ENCODE data around the gene LIX1L. TPM values are rescaled to one million over a fixed set of nuclear protein-coding genes. Genes with fewer than 3 reads are reported as not detected.

Gene LIX1L
- total RNA-seq, 1 donor from 2014 or later: 13.6 TPM

DNA sequence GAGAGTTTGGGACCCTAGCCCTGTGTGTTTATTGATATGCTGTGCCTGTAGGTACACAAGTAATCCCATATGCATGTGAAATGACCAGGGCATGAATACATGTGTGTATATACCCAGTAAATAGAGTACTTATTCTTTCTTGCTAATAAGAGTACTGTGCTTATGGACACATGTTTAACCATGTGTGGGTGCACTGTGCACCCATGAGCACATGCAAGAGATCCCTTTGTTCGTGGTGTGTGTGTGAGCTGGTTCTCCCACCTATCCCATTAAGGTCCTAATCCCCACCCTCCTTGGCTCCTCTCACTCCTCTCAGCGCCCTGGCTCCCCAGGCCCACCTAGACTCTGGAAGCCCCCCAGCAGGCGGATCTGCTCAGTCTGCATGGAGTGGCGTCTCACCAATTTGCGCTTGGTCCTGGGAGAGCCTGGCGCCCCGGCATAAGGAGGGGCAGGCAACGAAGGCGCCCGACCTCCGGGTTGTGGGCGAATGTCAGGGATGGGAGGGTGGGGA is 2.2 kb upstream of the LIX1L start:
- Histone ChIP-seq H3K27ac (no peak overlapping the region), H3K4me3 (peak overlapping the region; percentile 79), H3K9ac (no peak overlapping the region), H3F3A (ENCODE audit: low read depth) (peaks cover 26% of the 10 kb centered on the region), H3K27me3 (peaks cover 90% of the 10 kb centered on the region), H3K4me2 (peak overlapping the region; percentile 87), H4K20me1 (ENCODE audit: low read depth) (no peaks in the 10 kb centered on the region), H3K79me2 (ENCODE audit: low read depth) (no peaks in the 10 kb centered on the region), H2AFZ (replicated peaks) (peak overlapping the region; percentile 79), H3K36me3 (no peaks in the 10 kb centered on the region), H3K9me3 (ENCODE audit: low read depth) (no peaks in the 10 kb centered on the region), H3K4me1 (peaks cover 34% of the 10 kb centered on the region)
- H3K27me3 Mint-ChIP-seq (ENCODE audit: insufficient read depth, low read depth): peaks cover 22% of the 10 kb centered on the region
- peaks cover 71% of the 10 kb centered on the region for H3K4me1 Mint-ChIP-seq
- TF ChIP-seq EZH2 (IDR thresholded peaks at IDR 0.05) (no peak), EZH2phosphoT487 (IDR thresholded peaks at IDR 0.05) (peak; percentile 9)
- TF ChIP-seq, protein P1, sequence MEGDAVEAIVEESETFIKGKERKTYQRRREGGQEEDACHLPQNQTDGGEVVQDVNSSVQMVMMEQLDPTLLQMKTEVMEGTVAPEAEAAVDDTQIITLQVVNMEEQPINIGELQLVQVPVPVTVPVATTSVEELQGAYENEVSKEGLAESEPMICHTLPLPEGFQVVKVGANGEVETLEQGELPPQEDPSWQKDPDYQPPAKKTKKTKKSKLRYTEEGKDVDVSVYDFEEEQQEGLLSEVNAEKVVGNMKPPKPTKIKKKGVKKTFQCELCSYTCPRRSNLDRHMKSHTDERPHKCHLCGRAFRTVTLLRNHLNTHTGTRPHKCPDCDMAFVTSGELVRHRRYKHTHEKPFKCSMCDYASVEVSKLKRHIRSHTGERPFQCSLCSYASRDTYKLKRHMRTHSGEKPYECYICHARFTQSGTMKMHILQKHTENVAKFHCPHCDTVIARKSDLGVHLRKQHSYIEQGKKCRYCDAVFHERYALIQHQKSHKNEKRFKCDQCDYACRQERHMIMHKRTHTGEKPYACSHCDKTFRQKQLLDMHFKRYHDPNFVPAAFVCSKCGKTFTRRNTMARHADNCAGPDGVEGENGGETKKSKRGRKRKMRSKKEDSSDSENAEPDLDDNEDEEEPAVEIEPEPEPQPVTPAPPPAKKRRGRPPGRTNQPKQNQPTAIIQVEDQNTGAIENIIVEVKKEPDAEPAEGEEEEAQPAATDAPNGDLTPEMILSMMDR (IDR thresholded peaks at IDR 0.05): no peak
- H3K9me3 Mint-ChIP-seq: no peaks in the 10 kb centered on the region
- peak overlapping the region; percentile 96 for H3K4me3 Mint-ChIP-seq
- H3K27ac Mint-ChIP-seq: no peak overlapping the region
- DNase-seq (ENCODE audit: low spot score): no peak
- no peaks in the 10 kb centered on the region for H3K36me3 Mint-ChIP-seq

DNA sequence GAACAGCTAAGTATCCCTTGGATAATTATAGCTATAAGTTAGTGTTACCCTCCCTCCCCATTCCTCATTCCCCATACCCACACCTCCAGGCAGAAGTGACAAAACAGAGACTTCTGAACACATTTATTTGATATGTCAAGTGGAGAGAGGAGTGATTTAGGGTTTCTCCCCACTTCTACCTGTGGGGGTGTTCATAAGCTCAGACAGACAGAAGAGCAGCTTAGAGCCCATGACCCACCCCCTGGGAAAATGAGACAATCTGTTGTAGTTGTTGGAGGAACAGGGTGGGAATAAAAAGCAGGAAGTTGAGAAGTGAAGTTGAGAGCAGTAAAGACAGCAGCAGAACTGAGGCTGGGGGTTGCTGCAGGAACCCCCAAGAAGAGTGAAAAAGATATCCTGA is 1.5 kb upstream of the LIX1L start:
- no peak overlapping the region for H3K4me3 ChIP-seq
- no peaks in the 10 kb centered on the region for H3K9me3 Mint-ChIP-seq
- peaks cover 21% of the 10 kb centered on the region for H3K27me3 Mint-ChIP-seq (ENCODE audit: insufficient read depth, low read depth)
- peaks cover 33% of the 10 kb centered on the region for H3K4me1 ChIP-seq
- H3K9me3 ChIP-seq (ENCODE audit: low read depth): no peaks in the 10 kb centered on the region
- no peaks in the 10 kb centered on the region for H3K36me3 ChIP-seq
- no peak overlapping the region for H3K27ac ChIP-seq
- H3K4me3 Mint-ChIP-seq: peak overlapping the region; percentile 96
- no peaks in the 10 kb centered on the region for H4K20me1 ChIP-seq (ENCODE audit: low read depth)
- H3K79me2 ChIP-seq (ENCODE audit: low read depth): no peaks in the 10 kb centered on the region
- TF ChIP-seq, protein P1 (IDR thresholded peaks at IDR 0.05): no peak
- TF ChIP-seq EZH2 (IDR thresholded peaks at IDR 0.05): peak; percentile 13
- DNase-seq (ENCODE audit: low spot score): no peak
- H3K27ac Mint-ChIP-seq: no peak overlapping the region
- peaks cover 67% of the 10 kb centered on the region for H3K4me1 Mint-ChIP-seq
- H3K4me2 ChIP-seq: no peak overlapping the region
- peaks cover 89% of the 10 kb centered on the region for H3K27me3 ChIP-seq
- no peak overlapping the region for H3K9ac ChIP-seq
- H3F3A ChIP-seq (ENCODE audit: low read depth): peaks cover 26% of the 10 kb centered on the region
- no peaks in the 10 kb centered on the region for H3K36me3 Mint-ChIP-seq
- no peak overlapping the region for H2AFZ ChIP-seq (replicated peaks)

DNA sequence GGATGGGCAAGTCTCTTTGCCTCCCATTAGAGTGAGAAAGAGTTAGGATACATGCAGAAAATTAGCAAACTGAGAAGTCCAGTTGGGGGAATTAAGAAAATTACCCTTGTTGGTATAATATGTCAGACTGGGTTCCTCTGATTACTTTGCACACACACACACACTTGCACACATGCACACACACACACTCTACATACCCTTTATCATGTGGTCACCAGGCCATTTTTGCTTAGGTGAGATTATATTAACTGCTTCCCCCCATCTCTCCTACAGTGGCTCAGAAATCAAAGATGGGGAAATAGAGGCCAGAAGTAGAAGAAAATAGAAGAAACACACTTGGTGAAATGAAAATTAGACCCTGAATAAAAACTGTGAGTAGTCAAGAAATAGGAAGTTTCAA is 917 bp upstream of the LIX1L start:
- no peaks in the 10 kb centered on the region for H3K36me3 Mint-ChIP-seq
- H3K4me3 Mint-ChIP-seq: peak overlapping the region; percentile 91
- no peaks in the 10 kb centered on the region for H3K9me3 Mint-ChIP-seq
- Histone ChIP-seq H3K27ac (no peak overlapping the region), H3F3A (ENCODE audit: low read depth) (peaks cover 22% of the 10 kb centered on the region), H3K36me3 (no peaks in the 10 kb centered on the region), H3K9ac (no peak overlapping the region), H4K20me1 (ENCODE audit: low read depth) (no peaks in the 10 kb centered on the region), H3K9me3 (ENCODE audit: low read depth) (no peaks in the 10 kb centered on the region), H3K4me3 (peak overlapping the region; percentile 57), H3K4me2 (peak overlapping the region; percentile 81), H3K4me1 (peaks cover 31% of the 10 kb centered on the region), H3K27me3 (peaks cover 83% of the 10 kb centered on the region), H2AFZ (replicated peaks) (no peak overlapping the region), H3K79me2 (ENCODE audit: low read depth) (no peaks in the 10 kb centered on the region)
- no peak for TF ChIP-seq EZH2 (IDR thresholded peaks at IDR 0.05)
- DNase-seq (ENCODE audit: low spot score): no peak
- H3K27ac Mint-ChIP-seq: no peak overlapping the region
- H3K27me3 Mint-ChIP-seq (ENCODE audit: insufficient read depth, low read depth): peaks cover 18% of the 10 kb centered on the region
- peaks cover 64% of the 10 kb centered on the region for H3K4me1 Mint-ChIP-seq

DNA sequence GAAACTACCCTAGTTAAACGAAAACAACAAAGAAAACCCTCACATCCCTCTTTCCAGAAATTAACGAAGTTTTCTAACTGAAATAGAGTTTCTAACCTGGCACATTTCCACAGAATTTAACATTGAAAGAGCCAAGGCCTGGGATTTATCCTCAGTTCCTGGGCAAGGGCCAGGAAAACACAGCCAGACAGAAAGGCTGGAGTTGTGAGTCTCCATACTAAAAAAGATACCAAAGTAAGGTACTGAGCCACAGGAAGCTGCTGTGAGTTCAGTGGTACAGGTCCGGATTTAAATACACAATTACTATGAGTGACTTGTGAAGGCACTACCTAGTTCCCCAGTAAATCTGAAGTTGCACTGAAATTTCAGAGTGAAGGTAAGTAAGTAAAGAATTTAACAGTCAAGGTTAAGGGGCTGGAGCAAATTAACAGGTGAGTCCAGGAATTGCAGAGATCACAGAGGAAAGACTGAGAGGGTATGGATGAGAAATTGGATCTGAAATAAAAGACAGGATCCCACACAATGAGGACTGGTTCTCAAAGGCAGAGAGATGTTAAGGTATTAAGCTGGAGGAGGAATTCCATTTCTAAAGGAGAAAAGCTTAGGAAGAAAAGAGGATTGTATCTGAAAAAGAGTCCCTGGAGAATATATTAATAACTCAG is 905 bp downstream of the LIX1L start:
- Mint-ChIP-seq H3K27ac (peak overlapping the region; percentile 7), H3K27me3 (ENCODE audit: insufficient read depth, low read depth) (peaks cover 16% of the 10 kb centered on the region), H3K4me1 (peaks cover 53% of the 10 kb centered on the region), H3K4me3 (peak overlapping the region; percentile 90), H3K9me3 (no peaks in the 10 kb centered on the region), H3K36me3 (peaks cover 3% of the 10 kb centered on the region)
- no peaks in the 10 kb centered on the region for H4K20me1 ChIP-seq (ENCODE audit: low read depth)
- peaks cover 65% of the 10 kb centered on the region for H3K27me3 ChIP-seq
- no peak for DNase-seq (ENCODE audit: low spot score)
- H2AFZ ChIP-seq (replicated peaks): peak overlapping the region; percentile 38
- peak overlapping the region; percentile 57 for H3K4me3 ChIP-seq
- TF ChIP-seq, protein P1 (IDR thresholded peaks at IDR 0.05): no peak
- no peak for TF ChIP-seq EZH2phosphoT487 (IDR thresholded peaks at IDR 0.05)
- no peak for TF ChIP-seq EZH2 (IDR thresholded peaks at IDR 0.05)
- no peaks in the 10 kb centered on the region for H3K79me2 ChIP-seq (ENCODE audit: low read depth)
- peaks cover 14% of the 10 kb centered on the region for H3F3A ChIP-seq (ENCODE audit: low read depth)
- no peaks in the 10 kb centered on the region for H3K36me3 ChIP-seq
- no peak overlapping the region for H3K27ac ChIP-seq
- H3K9me3 ChIP-seq (ENCODE audit: low read depth): no peaks in the 10 kb centered on the region
- peak overlapping the region; percentile 81 for H3K4me2 ChIP-seq
- H3K4me1 ChIP-seq: peaks cover 20% of the 10 kb centered on the region
- no peak overlapping the region for H3K9ac ChIP-seq
